Lung (tissue), 12 donors: ENCODE results near the gene LEFTY1. TPM values are rescaled to one million over a fixed set of nuclear protein-coding genes. Genes with fewer than 3 reads are reported as not detected.

ENCODE experiments used
- ATAC-seq: fragments of 200-7000 bp; cut with Tn5 transposase; one replicate; pipeline ENCODE4 v1.9.1; 2020; ENCODE audit warnings: moderate number of reproducible peaks; ENCODE audit not compliant: insufficient read depth, low FRiP score
- DNase-seq, 3 donors: peaks; one replicate each; pipeline ENCODE4 v3.0.0-alpha.2; 2013 to 2017
- H3K27ac ChIP-seq, 2 donors: one replicate each; pipeline ENCODE4 v1.5.1; 2013; ENCODE audit warnings: mild to moderate bottlenecking in 2 of 2, moderate library complexity in 2 of 2, control low read depth in 1 of 2, inconsistent platforms in 1 of 2, low read depth in 1 of 2, low read length in 1 of 2
- H3K27me3 ChIP-seq, 3 donors: one replicate each; pipeline ENCODE4 v1.5.1; 2013; ENCODE audit warnings: low read length in 2 of 3; ENCODE audit not compliant: control insufficient read depth in 3 of 3, insufficient read depth in 3 of 3
- H3K36me3 ChIP-seq, 4 donors: one replicate each; pipeline ENCODE4 v1.5.1; 2013; ENCODE audit warnings: low read length in 4 of 4, mild to moderate bottlenecking in 1 of 4, moderate library complexity in 1 of 4; ENCODE audit not compliant: control insufficient read depth in 4 of 4, insufficient read depth in 4 of 4
- H3K4me1 ChIP-seq, 5 donors: one replicate each; pipeline ENCODE4 v1.5.1; 2013; ENCODE audit warnings: low read length in 5 of 5, mild to moderate bottlenecking in 2 of 5, moderate library complexity in 1 of 5; ENCODE audit not compliant: control insufficient read depth in 5 of 5, insufficient read depth in 5 of 5
- H3K4me3 ChIP-seq: one replicate; pipeline ENCODE4 v1.5.1; 2013; ENCODE audit warnings: mild to moderate bottlenecking, control low read depth, moderate library complexity
- H3K9ac ChIP-seq, 2 donors: one replicate each; pipeline ENCODE4 v1.5.1; 2013; ENCODE audit warnings: low read length in 2 of 2, control low read depth in 1 of 2; ENCODE audit not compliant: insufficient read depth in 1 of 2
- H3K9me3 ChIP-seq, 4 donors: one replicate each; pipeline ENCODE4 v1.5.1; 2013; ENCODE audit warnings: low read length in 3 of 4, mild to moderate bottlenecking in 1 of 4, moderate library complexity in 1 of 4; ENCODE audit not compliant: control insufficient read depth in 4 of 4, insufficient read depth in 3 of 4
- CTCF ChIP-seq: IDR thresholded peaks from 2 replicates; pipeline ENCODE4 v1.5.1; 2012; ENCODE audit warnings: mild to moderate bottlenecking; ENCODE audit errors: control extremely low read depth, extremely low read depth
- WGBS, 2 donors: extraction: QIAGEN DNeasy Blood & Tissue Kit; methylation state at CpG; one replicate each; pipeline ENCODE4 v1.1.7; 2013; 5-methylcytosine and 5-hydroxymethylcytosine counted together
- polyA plus RNA-seq, 2 donors: library from polyadenylated mRNA; stranded (reverse); fragments of 200-250 nt; gene quantifications; one replicate each; pipeline ENCODE4 v1.2.1, GENCODE V29; 2013
- total RNA-seq, 2 donors: library from RNA; depleted of rRNA in 1 of 2; stranded (reverse); fragments of >200 nt in 1 of 2; gene quantifications; one replicate each; pipeline ENCODE4 v1.2.1, GENCODE V29; 2014 to 2021
- donor health status: control.
- donor health status: control.
- donor health status: Bipolar disorder and iron deficiency.
- donor health status: healthy.
- donor health status: DM: yes; HTN: yes; CAD: no.

Gene LEFTY1
- total and polyA plus RNA-seq, 4 donors = 0.12 to 2.1 (median 0.34) TPM

- 41 to 45% methylated on average over 8 of the region's 8 CpGs for WGBS, 2 donors
- H3K27me3 ChIP-seq = no peaks in the 10 kb centered on the region
- DNase-seq (peak in 2 of 3 donors; percentile 57 to 65), ATAC-seq (no peak)
- no peak overlapping the region for H3K4me3 ChIP-seq
- no peak overlapping the region for H3K9ac ChIP-seq
- no peaks in the 10 kb centered on the region for H3K9me3 ChIP-seq
- H3K36me3 ChIP-seq = peaks cover 0 to 16% (median 11%) of the 10 kb centered on the region in 4 donors
- peaks cover 20 to 44% (median 27%) of the 10 kb centered on the region in 5 donors for H3K4me1 ChIP-seq
- no peak for TF ChIP-seq CTCF
- peak overlapping the region in 1 of 2 donors; percentile 97 for H3K27ac ChIP-seq
These were observed 9.3 kb downstream of the LEFTY1 start for GRCh38 chr1:225879521-225880221.

GRCh38 chr1:225878282-225878681 lies 10.7 kb downstream of the LEFTY1 start:
- no peak for ATAC-seq
- no peaks in the 10 kb centered on the region for H3K9me3 ChIP-seq
- no peak overlapping the region for H3K4me3 ChIP-seq
- peak overlapping the region in 1 of 2 donors; percentile 43 for H3K27ac ChIP-seq
- no peak for TF ChIP-seq CTCF
- no peak overlapping the region for H3K9ac ChIP-seq
- 75% methylated on average over 4 of the region's 4 CpGs for WGBS, 2 donors
- DNase-seq = no peak
- no peaks in the 10 kb centered on the region for H3K27me3 ChIP-seq
- peaks cover 20 to 44% (median 27%) of the 10 kb centered on the region in 5 donors for H3K4me1 ChIP-seq
- peaks cover 4 to 24% (median 21%) of the 10 kb centered on the region in 4 donors for H3K36me3 ChIP-seq

GRCh38 chr1:225877580-225877979 lies 11.4 kb downstream of the LEFTY1 start:
- H3K4me1 ChIP-seq = peaks cover 20 to 44% (median 27%) of the 10 kb centered on the region in 5 donors
- peak; percentile 70 to 80 (median 78) for DNase-seq

More at GRCh38 chr1:225877580-225877979, 11.4 kb downstream of the LEFTY1 start:
- H3K36me3 ChIP-seq = peaks cover 4 to 28% (median 24%) of the 10 kb centered on the region in 4 donors
- no peak for TF ChIP-seq CTCF
- peak overlapping the region in 1 of 2 donors; percentile 43 for H3K27ac ChIP-seq
- H3K4me3 ChIP-seq = no peak overlapping the region
- H3K9me3 ChIP-seq = no peaks in the 10 kb centered on the region
- no peaks in the 10 kb centered on the region for H3K27me3 ChIP-seq
- 52 to 56% methylated on average over 10 of the region's 10 CpGs for WGBS, 2 donors
- no peak overlapping the region for H3K9ac ChIP-seq
- no peak for ATAC-seq
